Adipocyte (in vitro differentiated cells): Measurements from ENCODE around the gene UGT1A9.

Experiments used
- DNase-seq: peaks from one replicate; pipeline ENCODE4 v3.0.0-alpha.2; 2015; ENCODE audit warnings: low read depth
- H3K27me3 ChIP-seq: replicated peaks from 2 replicates; pipeline ENCODE4 v1.7.0; 2013; ENCODE audit warnings: mild to moderate bottlenecking, low read length, moderate library complexity; ENCODE audit not compliant: control insufficient read depth, insufficient read depth
- H3K36me3 ChIP-seq: 2 replicates; pipeline ENCODE4 v1.7.0; 2013; ENCODE audit warnings: low read length, mild to moderate bottlenecking, moderate library complexity; ENCODE audit not compliant: control insufficient read depth, insufficient read depth, severe bottlenecking
- H3K4me1 ChIP-seq: 2 replicates; pipeline ENCODE4 v1.7.0; 2013; ENCODE audit warnings: mild to moderate bottlenecking, low read length, moderate library complexity; ENCODE audit not compliant: control insufficient read depth, insufficient read depth
- H3K4me3 ChIP-seq: 2 replicates; pipeline ENCODE4 v1.7.0; 2013; ENCODE audit warnings: mild to moderate bottlenecking, low read length, moderate library complexity
- H3K9ac ChIP-seq: 2 replicates; pipeline ENCODE4 v1.7.0; 2013; ENCODE audit warnings: mild to moderate bottlenecking, low read length, moderate library complexity
- H3K9me3 ChIP-seq: 2 replicates; pipeline ENCODE4 v1.7.0; 2013; ENCODE audit warnings: mild to moderate bottlenecking, low read length, moderate library complexity; ENCODE audit not compliant: control insufficient read depth

UGT1A9 gene

GRCh38 chr2:233814056-233814835 is 142.5 kb downstream of the UGT1A9 start:
- Histone ChIP-seq H3K9ac (no peak overlapping the region), H3K4me1 (peaks cover 24% of the 10 kb centered on the region), H3K9me3 (no peaks in the 10 kb centered on the region), H3K27me3 (peaks cover 8% of the 10 kb centered on the region), H3K36me3 (no peaks in the 10 kb centered on the region), H3K4me3 (no peak overlapping the region)
- peak; percentile 6 for DNase-seq

- Histone ChIP-seq H3K9ac (no peak overlapping the region), H3K9me3 (no peaks in the 10 kb centered on the region), H3K27me3 (no peaks in the 10 kb centered on the region), H3K4me1 (peaks cover 28% of the 10 kb centered on the region), H3K4me3 (no peak overlapping the region), H3K36me3 (no peaks in the 10 kb centered on the region)
- DNase-seq = peak; percentile 67
Measured at GRCh38 chr2:233815861-233816260, 144.2 kb downstream of the UGT1A9 start.

GRCh38 chr2:233816334-233816733 is 144.6 kb downstream of the UGT1A9 start:
- H3K27me3 ChIP-seq = peaks cover 2% of the 10 kb centered on the region
- DNase-seq = peak; percentile 15
- no peaks in the 10 kb centered on the region for H3K9me3 ChIP-seq

GRCh38 chr2:233816771-233817170 is 145.1 kb downstream of the UGT1A9 start:
- Histone ChIP-seq H3K4me1 (peaks cover 28% of the 10 kb centered on the region), H3K27me3 (peaks cover 4% of the 10 kb centered on the region), H3K4me3 (no peak overlapping the region), H3K9me3 (no peaks in the 10 kb centered on the region), H3K36me3 (no peaks in the 10 kb centered on the region), H3K9ac (peak overlapping the region; percentile 35)
- peak; percentile 37 for DNase-seq

More at GRCh38 chr2:233816334-233816733, 144.6 kb downstream of the UGT1A9 start:
- Histone ChIP-seq H3K36me3 (no peaks in the 10 kb centered on the region), H3K9ac (peak overlapping the region; percentile 35), H3K4me3 (no peak overlapping the region), H3K4me1 (peaks cover 28% of the 10 kb centered on the region)

- no peaks in the 10 kb centered on the region for H3K36me3 ChIP-seq
- H3K4me3 ChIP-seq = no peak overlapping the region
- H3K4me1 ChIP-seq = peaks cover 28% of the 10 kb centered on the region
- peak; percentile 24 for DNase-seq
- peaks cover 4% of the 10 kb centered on the region for H3K27me3 ChIP-seq
- H3K9me3 ChIP-seq = no peaks in the 10 kb centered on the region
- H3K9ac ChIP-seq = peak overlapping the region; percentile 34
Measured at GRCh38 chr2:233817361-233817911, 145.7 kb downstream of the UGT1A9 start.

DNA sequence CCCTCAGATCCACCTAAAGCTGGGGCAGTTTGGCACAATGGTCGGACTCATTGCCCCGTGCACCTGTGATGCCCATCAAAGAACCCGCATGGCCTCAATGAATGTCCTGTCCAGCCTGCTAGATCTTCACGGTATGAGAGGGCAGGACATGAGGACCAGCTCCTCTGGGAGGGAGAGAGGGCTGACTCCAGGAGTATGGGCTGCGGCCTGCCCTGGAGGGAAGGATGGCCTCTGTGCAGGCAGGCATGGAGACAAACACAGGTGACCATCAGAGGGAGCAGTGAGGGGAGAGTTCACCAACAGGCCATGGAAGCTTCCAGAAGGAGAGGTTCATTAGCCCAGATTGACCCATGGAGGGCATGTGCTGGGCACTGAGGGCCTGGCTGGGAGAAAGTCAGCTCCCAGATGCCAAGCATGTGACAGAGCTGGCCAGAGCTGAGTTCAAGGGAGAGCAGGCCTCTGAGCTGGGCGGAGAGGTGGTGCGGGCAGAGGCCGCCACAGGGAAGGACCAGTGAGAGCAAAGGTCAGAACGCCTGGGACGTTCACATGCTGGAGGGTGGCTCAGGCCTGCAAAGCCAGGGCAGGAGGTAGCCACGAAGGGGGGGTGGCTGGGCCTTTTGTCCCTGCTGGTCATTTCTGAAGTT is 146.4 kb downstream of the UGT1A9 start:
- Histone ChIP-seq H3K36me3 (no peaks in the 10 kb centered on the region), H3K9me3 (no peaks in the 10 kb centered on the region), H3K9ac (peak overlapping the region; percentile 34), H3K27me3 (peaks cover 4% of the 10 kb centered on the region), H3K4me1 (peaks cover 28% of the 10 kb centered on the region), H3K4me3 (no peak overlapping the region)
- no peak for DNase-seq

DNA sequence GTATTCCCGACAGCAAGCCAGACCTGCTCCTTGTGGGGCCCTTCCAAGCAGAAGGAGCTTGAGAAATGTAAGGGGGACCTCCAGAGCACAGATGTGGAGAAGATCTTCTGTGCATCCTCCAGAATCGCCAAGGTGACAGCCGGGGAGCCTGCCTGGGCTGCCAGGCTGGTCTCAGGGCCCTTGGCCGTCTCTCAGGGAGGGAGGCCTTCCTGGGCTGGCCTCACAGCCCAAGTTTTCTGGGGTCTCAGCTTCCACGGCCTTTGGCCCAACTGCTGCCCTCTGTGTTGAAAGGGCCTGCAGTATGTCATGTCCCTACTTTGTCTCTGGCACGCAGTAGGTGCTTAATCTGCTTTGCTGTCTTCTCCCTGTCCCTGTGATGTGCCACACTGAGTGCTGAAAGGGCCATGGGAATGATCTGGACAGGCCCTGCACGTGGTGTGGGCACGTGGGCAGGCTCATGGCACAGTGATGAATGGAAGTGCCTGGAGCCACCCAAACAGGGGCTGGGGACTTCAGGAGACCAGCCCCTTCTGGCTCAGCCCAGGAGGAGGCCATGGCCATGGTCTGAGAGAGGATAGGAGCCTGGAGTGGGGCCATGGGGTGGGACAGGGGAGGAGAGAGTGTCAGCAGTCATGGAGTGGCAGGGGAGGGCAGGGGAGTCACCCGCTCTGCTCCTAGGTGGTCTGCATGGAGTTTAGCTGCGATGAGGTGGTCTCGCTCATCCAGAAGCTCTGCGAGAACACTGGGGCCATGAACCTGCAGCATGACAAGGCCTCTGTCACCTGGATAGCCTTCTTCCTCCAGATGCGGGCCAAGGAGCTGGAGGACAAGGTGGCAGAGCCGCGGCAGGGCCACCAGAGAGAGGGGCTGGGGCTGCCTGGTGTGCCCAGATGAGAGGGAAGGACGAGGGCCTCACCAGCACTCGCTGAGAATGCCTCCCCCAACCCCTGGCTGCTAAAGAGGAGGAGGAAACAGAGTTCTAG is 147.2 kb downstream of the UGT1A9 start:
- peaks cover 28% of the 10 kb centered on the region for H3K4me1 ChIP-seq
- H3K27me3 ChIP-seq = peaks cover 4% of the 10 kb centered on the region
- no peak for DNase-seq
- H3K36me3 ChIP-seq = no peaks in the 10 kb centered on the region
- H3K9ac ChIP-seq = no peak overlapping the region
- no peak overlapping the region for H3K4me3 ChIP-seq
- H3K9me3 ChIP-seq = no peaks in the 10 kb centered on the region

DNA sequence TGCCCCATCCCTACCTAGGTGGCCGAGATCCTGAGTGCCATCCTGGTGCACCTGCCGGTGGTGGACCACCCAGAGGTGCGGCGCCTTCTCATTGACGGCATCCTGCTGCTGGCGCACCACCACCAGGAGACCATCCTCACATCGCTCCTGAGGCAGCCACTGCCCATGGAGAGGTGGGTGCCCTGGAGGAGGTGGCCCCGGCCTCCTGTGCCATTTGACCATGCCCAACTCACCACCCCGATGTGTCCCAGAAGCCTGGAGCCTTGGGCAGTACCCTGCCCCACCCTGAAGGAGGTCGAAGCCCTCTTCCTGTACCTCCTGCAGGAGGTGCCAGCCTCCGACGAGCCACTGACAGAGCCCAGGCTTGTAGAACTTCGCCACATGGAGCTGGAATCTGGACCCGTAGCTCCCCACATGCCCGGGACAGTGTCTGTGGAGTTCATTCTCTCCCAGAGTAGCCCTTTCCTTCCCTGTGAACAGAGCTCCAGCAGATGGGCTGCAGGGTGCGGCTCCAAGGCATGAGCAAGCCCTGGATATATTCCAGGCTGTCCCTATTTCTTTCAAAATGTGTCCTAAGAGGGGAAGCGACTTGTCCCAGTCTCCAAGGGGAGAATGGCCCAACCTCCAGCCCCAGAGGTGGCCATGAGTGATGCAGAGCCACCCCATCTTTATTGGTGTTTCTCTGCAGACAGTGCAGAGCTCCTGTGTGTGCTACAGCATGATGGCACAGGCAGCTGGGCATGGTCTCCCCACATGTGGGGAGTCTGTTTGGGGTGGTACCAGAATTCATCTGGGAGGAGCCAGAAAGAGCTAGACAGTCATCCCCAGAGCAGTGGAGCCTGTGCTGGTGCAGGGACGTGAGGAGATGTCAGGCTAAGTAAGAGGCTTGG is 148.4 kb downstream of the UGT1A9 start:
- Histone ChIP-seq H3K4me3 (no peak overlapping the region), H3K27me3 (peaks cover 4% of the 10 kb centered on the region), H3K36me3 (no peaks in the 10 kb centered on the region), H3K4me1 (peaks cover 28% of the 10 kb centered on the region), H3K9ac (no peak overlapping the region), H3K9me3 (no peaks in the 10 kb centered on the region)
- peak; percentile 11 for DNase-seq

DNA sequence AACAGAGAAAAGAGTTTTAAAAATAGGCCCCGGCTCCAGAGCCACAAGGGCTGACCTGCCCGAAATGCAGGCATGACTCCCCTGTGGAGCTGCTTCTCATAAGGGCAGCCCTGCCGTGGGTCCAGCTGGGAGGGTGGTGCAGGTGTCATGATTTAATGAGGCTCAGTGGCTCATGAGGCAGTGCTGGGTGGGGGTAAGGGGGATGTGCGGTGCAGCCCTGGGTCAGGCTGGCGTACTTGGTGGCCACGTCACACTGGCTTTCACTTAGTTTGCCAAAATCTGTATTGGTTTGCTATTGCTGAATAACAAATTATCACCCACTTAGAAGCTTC is 149.0 kb downstream of the UGT1A9 start:
- peaks cover 4% of the 10 kb centered on the region for H3K27me3 ChIP-seq
- H3K4me1 ChIP-seq = peaks cover 28% of the 10 kb centered on the region
- H3K9me3 ChIP-seq = no peaks in the 10 kb centered on the region
- no peak overlapping the region for H3K4me3 ChIP-seq
- DNase-seq = no peak
- H3K36me3 ChIP-seq = no peaks in the 10 kb centered on the region
- no peak overlapping the region for H3K9ac ChIP-seq

DNA sequence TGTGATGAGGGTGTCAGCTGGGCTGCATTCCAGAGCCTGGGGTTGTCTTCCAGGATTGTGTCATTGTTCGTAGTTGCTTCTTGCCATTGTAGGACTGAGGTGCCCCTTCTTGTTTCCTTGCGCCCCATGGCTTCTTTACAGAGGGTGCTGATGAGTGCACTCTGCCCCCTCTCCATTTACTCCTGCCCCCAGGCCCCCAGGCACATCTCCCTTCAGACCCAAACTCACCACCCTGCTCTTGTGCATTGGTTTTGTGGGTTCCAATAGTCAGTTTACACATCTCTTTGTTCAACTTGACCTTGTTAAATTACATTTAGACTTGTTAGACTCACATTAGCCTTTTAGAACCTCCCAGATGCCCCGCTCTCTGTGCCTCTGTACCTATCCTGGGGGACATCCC is 149.5 kb downstream of the UGT1A9 start:
- Histone ChIP-seq H3K4me1 (peaks cover 25% of the 10 kb centered on the region), H3K9ac (no peak overlapping the region), H3K27me3 (peaks cover 4% of the 10 kb centered on the region), H3K36me3 (no peaks in the 10 kb centered on the region), H3K4me3 (no peak overlapping the region), H3K9me3 (peaks cover under 1% of the 10 kb centered on the region)
- no peak for DNase-seq
